HepG2 (cell line): ENCODE data around the gene SOX12. TPM values are rescaled to one million over a fixed set of nuclear protein-coding genes. Genes with fewer than 3 reads are reported as not detected.

Source experiments
- ARNTL ChIP-seq: sonication (generic); formaldehyde crosslinking; IDR thresholded peaks from 2 replicates; pipeline ENCODE4 v1.4.0; 2020; ENCODE audit warnings: mild to moderate bottlenecking, missing genetic modification reagents
- FOXJ3 ChIP-seq: sonication (generic); formaldehyde crosslinking; IDR thresholded peaks from 2 replicates; pipeline ENCODE4 v1.4.0; 2020; ENCODE audit warnings: missing genetic modification reagents, mild to moderate bottlenecking, borderline replicate concordance
- GPN1 ChIP-seq: sonication (generic); formaldehyde crosslinking; IDR thresholded peaks from 2 replicates; pipeline ENCODE4 v1.5.1; 2020; ENCODE audit warnings: missing genetic modification reagents, borderline replicate concordance
- HOXA3 ChIP-seq: sonication (generic); formaldehyde crosslinking; IDR thresholded peaks from 2 replicates; pipeline ENCODE4 v1.5.0; 2020; ENCODE audit warnings: missing genetic modification reagents
- IKZF5 ChIP-seq: IDR thresholded peaks from 2 replicates; pipeline ENCODE4 v1.6.1; 2018; ENCODE audit warnings: missing genetic modification reagents, mild to moderate bottlenecking, missing compliant biosample characterization
- JDP2 ChIP-seq: sonication (generic); formaldehyde crosslinking; IDR thresholded peaks from 2 replicates; pipeline ENCODE4 v1.8.1; 2022; ENCODE audit warnings: missing genetic modification reagents, borderline replicate concordance
- MED8 ChIP-seq: sonication (generic); formaldehyde crosslinking; IDR thresholded peaks from 2 replicates; pipeline ENCODE4 v1.8.1; 2023; ENCODE audit warnings: mild to moderate bottlenecking, missing genetic modification reagents; ENCODE audit not compliant: insufficient replicate concordance
- MLLT10 ChIP-seq: sonication (generic); formaldehyde crosslinking; IDR thresholded peaks from 2 replicates; pipeline ENCODE4 v1.4.0; 2020; ENCODE audit warnings: missing genetic modification reagents
- ZNF343 ChIP-seq: sonication (generic); formaldehyde crosslinking; IDR thresholded peaks from 2 replicates; pipeline ENCODE4 v1.4.0; 2020; ENCODE audit warnings: mild to moderate bottlenecking, missing genetic modification reagents
- ZNF430 ChIP-seq: sonication (generic); formaldehyde crosslinking; IDR thresholded peaks from 2 replicates; pipeline ENCODE4 v1.9.0; 2021; ENCODE audit warnings: mild to moderate bottlenecking, missing genetic modification reagents
- polyA plus RNA-seq, 8 experiments: library from polyadenylated mRNA; depleted of rRNA in 3 of 8; stranded (reverse) in 7 of 8; unstranded in 1 of 8; fragments of >200 nt; fragmentation: Illumina TruSeq in 4 of 8; extraction: Trizol in 4 of 8; gene quantifications; 2 replicates each; pipeline versions ENCODE4 v1.2.1 to v1.2.3, GENCODE V29; 2011 to 2016; ENCODE audit warnings: low read depth in 4 of 8, missing spikeins in 1 of 8, mixed read lengths in 1 of 8; ENCODE audit not compliant: insufficient read depth in 1 of 8
- total RNA-seq, 5 experiments: library from RNA; depleted of rRNA; stranded (reverse); fragments of >200 nt; fragmentation: Illumina TruSeq; extraction: Trizol; gene quantifications; 2 replicates each; pipeline ENCODE4 v1.2.3, GENCODE V29; 2016; ENCODE audit warnings: low read depth in 1 of 5
- TF ChIP-seq, protein P1 (sequence below): sonication (generic); formaldehyde crosslinking; IDR thresholded peaks from 2 replicates; pipeline ENCODE4 v1.5.1; 2020; ENCODE audit warnings: mild to moderate bottlenecking, missing genetic modification reagents, borderline replicate concordance
- TF ChIP-seq, protein P2 (sequence below): sonication (generic); formaldehyde crosslinking; IDR thresholded peaks from 2 replicates; pipeline ENCODE4 v1.4.0; 2020; ENCODE audit warnings: mild to moderate bottlenecking, missing genetic modification reagents
- TF ChIP-seq, protein P3 (sequence below): sonication (generic); formaldehyde crosslinking; IDR thresholded peaks from 2 replicates; pipeline ENCODE4 v1.4.0; 2020; ENCODE audit warnings: mild to moderate bottlenecking, missing genetic modification reagents
- TF ChIP-seq, protein P4 (sequence below): conservative IDR thresholded peaks from 2 replicates; pipeline ENCODE4 v1.6.1; 2018; ENCODE audit warnings: missing genetic modification reagents

The SOX12 gene
- total and polyA plus RNA-seq, 2 of the 13 experiments (the other 11 are each of a cell fraction or from before 2014, with no cell fraction given), result 10.0 to 18.7 TPM

DNA sequence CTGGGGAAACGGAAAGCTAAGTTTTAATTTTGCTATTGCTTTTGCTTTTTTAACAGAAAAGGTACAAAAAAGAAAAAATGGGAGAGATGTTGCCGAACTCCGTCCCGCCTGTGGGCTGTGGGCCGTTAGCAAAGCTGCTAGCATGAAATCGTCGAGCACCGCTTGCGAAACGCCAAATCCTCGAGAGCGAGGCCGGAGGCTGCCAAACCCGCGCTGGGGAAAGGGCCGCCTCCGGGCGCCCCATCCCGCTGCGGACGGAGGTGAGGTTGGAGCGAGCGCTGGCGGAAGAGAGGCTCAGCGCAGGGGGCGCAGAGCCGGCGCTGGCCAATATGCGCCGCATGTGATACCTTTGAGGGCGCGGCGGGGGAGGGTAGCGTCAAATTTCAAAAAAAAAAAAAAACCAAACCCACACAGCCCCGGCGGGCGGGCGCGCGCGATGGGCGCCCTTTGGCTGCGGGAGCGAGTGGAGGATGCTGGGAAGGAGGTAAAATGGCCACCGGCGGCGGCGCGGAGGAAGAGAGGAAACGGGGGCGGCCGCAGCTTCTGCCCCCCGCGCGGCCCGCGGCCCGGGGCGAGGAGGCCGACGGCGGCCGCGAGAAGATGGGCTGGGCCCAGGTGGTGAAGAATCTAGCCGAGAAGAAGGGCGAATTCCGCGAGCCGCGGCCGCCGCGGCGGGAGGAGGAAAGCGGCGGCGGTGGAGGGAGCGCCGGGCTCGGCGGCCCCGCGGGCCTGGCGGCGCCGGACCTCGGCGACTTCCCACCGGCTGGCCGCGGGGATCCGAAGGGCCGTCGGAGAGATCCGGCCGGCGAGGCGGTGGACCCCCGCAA is 28.0 kb upstream of the SOX12 start, which contains the start of gene ZCCHC3 (continued):
- TF ChIP-seq, protein P1, sequence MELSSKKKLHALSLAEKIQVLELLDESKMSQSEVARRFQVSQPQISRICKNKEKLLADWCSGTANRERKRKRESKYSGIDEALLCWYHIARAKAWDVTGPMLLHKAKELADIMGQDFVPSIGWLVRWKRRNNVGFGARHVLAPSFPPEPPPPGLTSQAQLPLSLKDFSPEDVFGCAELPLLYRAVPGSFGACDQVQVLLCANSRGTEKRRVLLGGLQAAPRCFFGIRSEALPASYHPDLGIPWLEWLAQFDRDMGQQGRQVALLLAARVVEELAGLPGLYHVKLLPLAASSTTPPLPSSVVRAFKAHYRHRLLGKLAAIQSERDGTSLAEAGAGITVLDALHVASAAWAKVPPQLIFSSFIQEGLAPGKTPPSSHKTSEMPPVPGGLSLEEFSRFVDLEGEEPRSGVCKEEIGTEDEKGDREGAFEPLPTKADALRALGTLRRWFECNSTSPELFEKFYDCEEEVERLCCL (CRISPR knock-in tag), result no peak
- peak; percentile 94 for TF ChIP-seq ARNTL (CRISPR knock-in tag)
- peak; percentile 100 for TF ChIP-seq IKZF5
- peak; percentile 36; the same call in 1 of the 2 replicates for TF ChIP-seq ZNF343 (CRISPR knock-in tag)
- TF ChIP-seq JDP2, result no peak; the same call in 1 of the 2 replicates
- peak; percentile 97 for TF ChIP-seq HOXA3
- TF ChIP-seq GPN1 (CRISPR knock-in tag), result 0 out of 2 replicates have a peak, but pooled peaks have one; percentile 24
- TF ChIP-seq, protein P2, sequence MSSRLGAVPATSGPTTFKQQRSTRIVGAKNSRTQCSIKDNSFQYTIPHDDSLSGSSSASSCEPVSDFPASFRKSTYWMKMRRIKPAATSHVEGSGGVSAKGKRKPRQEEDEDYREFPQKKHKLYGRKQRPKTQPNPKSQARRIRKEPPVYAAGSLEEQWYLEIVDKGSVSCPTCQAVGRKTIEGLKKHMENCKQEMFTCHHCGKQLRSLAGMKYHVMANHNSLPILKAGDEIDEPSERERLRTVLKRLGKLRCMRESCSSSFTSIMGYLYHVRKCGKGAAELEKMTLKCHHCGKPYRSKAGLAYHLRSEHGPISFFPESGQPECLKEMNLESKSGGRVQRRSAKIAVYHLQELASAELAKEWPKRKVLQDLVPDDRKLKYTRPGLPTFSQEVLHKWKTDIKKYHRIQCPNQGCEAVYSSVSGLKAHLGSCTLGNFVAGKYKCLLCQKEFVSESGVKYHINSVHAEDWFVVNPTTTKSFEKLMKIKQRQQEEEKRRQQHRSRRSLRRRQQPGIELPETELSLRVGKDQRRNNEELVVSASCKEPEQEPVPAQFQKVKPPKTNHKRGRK (CRISPR knock-in tag), result no peak; the same call in 1 of the 2 replicates
- TF ChIP-seq, protein P3, sequence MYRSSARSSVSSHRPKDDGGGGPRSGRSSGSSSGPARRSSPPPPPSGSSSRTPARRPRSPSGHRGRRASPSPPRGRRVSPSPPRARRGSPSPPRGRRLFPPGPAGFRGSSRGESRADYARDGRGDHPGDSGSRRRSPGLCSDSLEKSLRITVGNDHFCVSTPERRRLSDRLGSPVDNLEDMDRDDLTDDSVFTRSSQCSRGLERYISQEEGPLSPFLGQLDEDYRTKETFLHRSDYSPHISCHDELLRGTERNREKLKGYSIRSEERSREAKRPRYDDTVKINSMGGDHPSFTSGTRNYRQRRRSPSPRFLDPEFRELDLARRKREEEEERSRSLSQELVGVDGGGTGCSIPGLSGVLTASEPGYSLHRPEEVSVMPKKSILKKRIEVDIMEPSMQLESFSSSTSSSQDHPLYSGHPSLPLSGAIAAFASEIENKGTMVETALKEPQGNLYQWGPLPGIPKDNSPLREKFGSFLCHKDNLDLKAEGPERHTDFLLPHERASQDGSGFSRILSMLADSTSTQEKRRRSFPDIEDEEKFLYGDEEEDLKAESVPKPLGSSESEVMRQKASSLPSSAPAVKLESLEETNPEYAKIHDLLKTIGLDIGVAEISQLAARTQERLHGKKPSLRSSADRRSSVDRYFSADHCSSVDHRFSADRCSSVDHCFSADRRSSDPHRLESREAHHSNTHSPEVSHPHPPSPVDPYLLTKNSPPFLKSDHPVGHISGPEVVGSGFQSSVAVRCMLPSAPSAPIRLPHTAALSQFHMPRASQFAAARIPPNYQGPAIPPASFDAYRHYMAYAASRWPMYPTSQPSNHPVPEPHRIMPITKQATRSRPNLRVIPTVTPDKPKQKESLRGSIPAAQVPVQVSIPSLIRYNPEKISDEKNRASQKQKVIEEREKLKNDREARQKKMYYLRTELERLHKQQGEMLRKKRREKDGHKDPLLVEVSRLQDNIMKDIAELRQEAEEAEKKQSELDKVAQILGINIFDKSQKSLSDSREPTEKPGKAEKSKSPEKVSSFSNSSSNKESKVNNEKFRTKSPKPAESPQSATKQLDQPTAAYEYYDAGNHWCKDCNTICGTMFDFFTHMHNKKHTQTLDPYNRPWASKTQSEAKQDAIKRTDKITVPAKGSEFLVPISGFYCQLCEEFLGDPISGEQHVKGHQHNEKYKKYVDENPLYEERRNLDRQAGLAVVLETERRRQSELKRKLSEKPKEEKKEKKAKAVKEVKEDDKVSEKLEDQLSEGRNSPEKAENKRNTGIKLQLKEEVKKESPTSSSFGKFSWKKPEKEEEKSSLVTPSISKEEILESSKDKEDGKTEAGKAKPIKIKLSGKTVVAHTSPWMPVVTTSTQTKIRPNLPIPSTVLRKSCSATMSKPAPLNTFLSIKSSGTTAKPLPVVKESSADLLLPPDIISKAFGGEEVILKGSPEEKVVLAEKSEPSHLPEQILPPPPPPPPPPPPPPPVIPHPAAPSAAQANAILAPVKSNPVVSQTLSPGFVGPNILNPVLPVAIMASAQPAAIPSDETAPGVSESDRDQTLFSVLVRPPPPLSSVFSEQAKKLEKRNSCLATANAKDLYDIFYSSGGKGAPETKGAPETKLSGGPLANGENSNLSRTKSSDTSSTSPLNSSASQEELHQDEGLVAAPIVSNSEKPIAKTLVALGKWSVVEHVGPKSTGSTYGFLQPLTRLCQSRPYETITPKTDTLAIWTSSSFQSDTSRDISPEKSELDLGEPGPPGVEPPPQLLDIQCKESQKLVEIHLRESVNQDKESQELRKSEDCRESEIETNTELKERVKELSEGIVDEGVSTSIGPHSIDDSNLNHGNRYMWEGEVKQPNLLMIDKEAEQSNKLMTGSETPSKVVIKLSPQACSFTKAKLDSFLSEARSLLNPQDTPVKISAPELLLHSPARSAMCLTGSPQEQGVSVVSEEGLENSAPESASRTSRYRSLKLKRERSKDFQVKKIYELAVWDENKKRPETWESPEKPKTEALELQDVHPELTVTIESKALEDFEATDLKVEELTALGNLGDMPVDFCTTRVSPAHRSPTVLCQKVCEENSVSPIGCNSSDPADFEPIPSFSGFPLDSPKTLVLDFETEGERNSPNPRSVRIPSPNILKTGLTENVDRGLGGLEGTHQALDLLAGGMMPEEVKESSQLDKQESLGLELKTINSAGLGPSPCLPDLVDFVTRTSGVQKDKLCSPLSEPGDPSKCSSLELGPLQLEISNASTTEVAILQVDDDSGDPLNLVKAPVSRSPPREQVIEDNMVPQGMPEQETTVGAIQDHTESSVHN (CRISPR knock-in tag), result peak; percentile 89; the same call in 1 of the 2 replicates
- peak; percentile 99 for TF ChIP-seq ZNF430 (CRISPR knock-in tag)
- TF ChIP-seq, protein P4, sequence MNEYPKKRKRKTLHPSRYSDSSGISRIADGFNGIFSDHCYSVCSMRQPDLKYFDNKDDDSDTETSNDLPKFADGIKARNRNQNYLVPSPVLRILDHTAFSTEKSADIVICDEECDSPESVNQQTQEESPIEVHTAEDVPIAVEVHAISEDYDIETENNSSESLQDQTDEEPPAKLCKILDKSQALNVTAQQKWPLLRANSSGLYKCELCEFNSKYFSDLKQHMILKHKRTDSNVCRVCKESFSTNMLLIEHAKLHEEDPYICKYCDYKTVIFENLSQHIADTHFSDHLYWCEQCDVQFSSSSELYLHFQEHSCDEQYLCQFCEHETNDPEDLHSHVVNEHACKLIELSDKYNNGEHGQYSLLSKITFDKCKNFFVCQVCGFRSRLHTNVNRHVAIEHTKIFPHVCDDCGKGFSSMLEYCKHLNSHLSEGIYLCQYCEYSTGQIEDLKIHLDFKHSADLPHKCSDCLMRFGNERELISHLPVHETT, result peak; percentile 94
- no peak for TF ChIP-seq MLLT10 (CRISPR knock-in tag)
- TF ChIP-seq MED8 (CRISPR knock-in tag), result peak; percentile 98
- peak; percentile 91; the same call in 1 of the 2 replicates for TF ChIP-seq FOXJ3 (CRISPR knock-in tag)
